Rectal smooth muscle tissue (tissue), 1 donor: ENCODE results near the gene CSKMT.
"Not testable (repeated sequence)": the region's sequence is repeated elsewhere in the genome, so short reads cannot be mapped to it uniquely, and the experiment has no call there.

Source experiments
- H3K27ac ChIP-seq: one replicate; pipeline ENCODE4 v1.7.0; 2013; ENCODE audit warnings: low read depth, low read length, inconsistent platforms
- H3K27me3 ChIP-seq: one replicate; pipeline ENCODE4 v1.7.0; 2013; ENCODE audit warnings: low read length; ENCODE audit not compliant: control insufficient read depth, insufficient read depth
- H3K36me3 ChIP-seq: one replicate; pipeline ENCODE4 v1.7.0; 2013; ENCODE audit warnings: low read length; ENCODE audit not compliant: control insufficient read depth, insufficient read depth
- H3K4me1 ChIP-seq: one replicate; pipeline ENCODE4 v1.7.0; 2013; ENCODE audit warnings: low read length; ENCODE audit not compliant: control insufficient read depth, insufficient read depth
- H3K4me3 ChIP-seq: one replicate; pipeline ENCODE4 v1.7.0; 2013; ENCODE audit warnings: low read length
- H3K9ac ChIP-seq: one replicate; pipeline ENCODE4 v1.7.0; 2013; ENCODE audit warnings: low read length

The CSKMT gene

GRCh38 chr11:62646825-62647608, 18.1 kb upstream of the CSKMT start:
- Histone ChIP-seq H3K36me3 (peaks cover 21% of the 10 kb centered on the region), H3K27ac (peak overlapping the region; percentile 64), H3K4me1 (peaks cover 12% of the 10 kb centered on the region), H3K27me3 (no peaks in the 10 kb centered on the region), H3K4me3 (peak overlapping the region; percentile 48), H3K9ac (no peak overlapping the region)

GRCh38 chr11:62647609-62648005, 17.5 kb upstream of the CSKMT start:
- Histone ChIP-seq H3K27ac (no peak overlapping the region), H3K9ac (no peak overlapping the region), H3K4me1 (peaks cover 16% of the 10 kb centered on the region), H3K27me3 (no peaks in the 10 kb centered on the region), H3K4me3 (no peak overlapping the region), H3K36me3 (peaks cover 21% of the 10 kb centered on the region)

DNA sequence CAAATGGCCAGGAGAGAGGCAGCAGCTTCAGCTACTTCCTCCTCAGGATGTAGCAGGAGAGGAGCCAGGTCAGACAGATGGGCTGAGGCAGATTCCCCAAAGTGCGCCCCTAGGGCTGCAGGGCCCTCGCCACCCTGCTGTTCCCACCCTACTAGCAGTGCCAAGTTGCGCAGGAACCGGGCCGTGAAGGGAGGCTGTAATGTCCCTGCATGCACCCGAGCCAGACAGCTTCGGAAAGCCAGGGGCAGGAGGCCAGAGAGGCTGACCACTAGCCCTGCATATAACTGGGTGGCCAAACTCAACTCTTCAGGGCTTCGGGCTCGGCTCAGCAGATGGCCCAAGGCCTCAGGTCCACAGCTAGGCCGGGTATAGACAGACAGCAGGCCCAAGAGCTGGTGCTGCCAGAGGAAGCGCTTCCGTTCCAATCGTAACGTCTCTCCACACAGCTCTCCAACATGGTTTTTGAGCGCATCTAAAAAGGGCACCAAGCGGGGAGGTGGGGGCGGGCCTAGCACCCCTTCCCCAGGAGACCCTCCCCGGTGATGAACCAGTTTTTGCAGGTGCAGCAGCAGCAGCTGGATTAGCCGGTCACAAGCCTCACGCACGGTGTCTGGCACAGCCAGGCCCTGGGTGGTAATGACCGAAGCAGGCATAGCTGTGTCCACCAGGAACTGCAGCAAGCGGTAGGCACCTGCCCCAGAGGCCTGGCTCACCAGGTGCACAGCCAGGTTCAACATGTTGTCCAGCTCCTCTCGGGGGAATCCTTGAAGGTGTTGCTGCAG, 16.7 kb upstream of the CSKMT start:
- Histone ChIP-seq H3K4me1 (peaks cover 18% of the 10 kb centered on the region), H3K36me3 (peaks cover 21% of the 10 kb centered on the region), H3K9ac (no peak overlapping the region), H3K27ac (no peak overlapping the region), H3K4me3 (no peak overlapping the region), H3K27me3 (no peaks in the 10 kb centered on the region)

- Histone ChIP-seq H3K4me1 (peaks cover 18% of the 10 kb centered on the region), H3K9ac (no peak overlapping the region)
Measured at GRCh38 chr11:62648967-62649364, 16.1 kb upstream of the CSKMT start.

DNA sequence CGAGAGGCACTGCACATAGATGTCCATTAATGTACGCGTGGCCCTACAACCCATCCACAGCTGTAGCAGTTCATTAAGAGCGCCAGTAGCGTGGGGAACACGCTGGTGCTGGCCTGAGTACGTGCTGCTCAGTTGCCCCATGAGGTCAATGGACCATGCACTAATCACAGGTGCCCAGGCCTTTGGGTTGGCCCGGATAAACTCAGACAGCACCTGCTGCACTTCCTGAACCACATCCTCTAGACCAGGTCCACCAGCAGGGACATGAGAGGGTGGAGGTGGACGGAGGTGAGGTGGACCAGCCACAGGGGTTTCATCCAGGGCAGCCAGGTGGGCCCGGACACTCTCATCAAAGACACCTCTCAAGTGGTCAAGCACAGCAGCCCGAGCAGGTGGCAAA, 15.6 kb upstream of the CSKMT start:
- H3K9ac ChIP-seq, result no peak overlapping the region
- peaks cover 21% of the 10 kb centered on the region for H3K36me3 ChIP-seq
- no peaks in the 10 kb centered on the region for H3K27me3 ChIP-seq
- H3K4me3 ChIP-seq, result no peak overlapping the region
- H3K27ac ChIP-seq, result no peak overlapping the region
- peaks cover 18% of the 10 kb centered on the region for H3K4me1 ChIP-seq

More at GRCh38 chr11:62648967-62649364, 16.1 kb upstream of the CSKMT start:
- H3K4me3 ChIP-seq, result no peak overlapping the region
- no peak overlapping the region for H3K27ac ChIP-seq
- H3K27me3 ChIP-seq, result no peaks in the 10 kb centered on the region
- H3K36me3 ChIP-seq, result peaks cover 21% of the 10 kb centered on the region

- Histone ChIP-seq H3K36me3 (peaks cover 21% of the 10 kb centered on the region), H3K4me1 (peaks cover 14% of the 10 kb centered on the region)
- H3K27me3 ChIP-seq, H3K9ac ChIP-seq, H3K4me3 ChIP-seq, H3K27ac ChIP-seq: not testable (repeated sequence)
Measured at GRCh38 chr11:62650283-62650682, 14.8 kb upstream of the CSKMT start.

- Histone ChIP-seq H3K9ac (peak overlapping the region; percentile 67), H3K4me1 (peaks cover 6% of the 10 kb centered on the region), H3K27me3 (no peaks in the 10 kb centered on the region), H3K4me3 (peak overlapping the region; percentile 65), H3K27ac (peak overlapping the region; percentile 81), H3K36me3 (peaks cover 21% of the 10 kb centered on the region)
Measured at GRCh38 chr11:62652161-62653006, 12.7 kb upstream of the CSKMT start.

DNA sequence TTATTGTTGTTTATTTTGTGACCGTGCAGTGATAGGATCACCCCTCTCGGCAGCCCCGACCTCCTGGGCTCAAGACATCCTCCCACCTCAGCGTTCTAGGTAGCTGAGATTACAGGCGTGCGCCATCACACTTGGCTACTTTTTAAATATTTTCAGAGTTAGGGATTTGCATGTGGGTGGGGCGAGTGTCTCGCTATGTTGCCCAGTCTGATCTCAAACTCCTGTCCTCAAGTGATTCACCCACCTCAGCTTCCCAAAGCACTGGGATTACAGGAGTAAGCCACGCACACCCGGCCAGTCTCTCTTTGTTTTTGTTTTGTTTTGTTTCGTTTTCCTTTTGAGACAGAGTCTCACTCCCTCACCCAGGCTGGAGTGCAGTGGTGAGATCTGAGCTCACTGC, 10.8 kb upstream of the CSKMT start:
- Histone ChIP-seq H3K36me3 (peaks cover 5% of the 10 kb centered on the region), H3K27me3 (no peaks in the 10 kb centered on the region), H3K9ac (no peak overlapping the region), H3K4me3 (no peak overlapping the region), H3K27ac (no peak overlapping the region), H3K4me1 (peaks cover 6% of the 10 kb centered on the region)

DNA sequence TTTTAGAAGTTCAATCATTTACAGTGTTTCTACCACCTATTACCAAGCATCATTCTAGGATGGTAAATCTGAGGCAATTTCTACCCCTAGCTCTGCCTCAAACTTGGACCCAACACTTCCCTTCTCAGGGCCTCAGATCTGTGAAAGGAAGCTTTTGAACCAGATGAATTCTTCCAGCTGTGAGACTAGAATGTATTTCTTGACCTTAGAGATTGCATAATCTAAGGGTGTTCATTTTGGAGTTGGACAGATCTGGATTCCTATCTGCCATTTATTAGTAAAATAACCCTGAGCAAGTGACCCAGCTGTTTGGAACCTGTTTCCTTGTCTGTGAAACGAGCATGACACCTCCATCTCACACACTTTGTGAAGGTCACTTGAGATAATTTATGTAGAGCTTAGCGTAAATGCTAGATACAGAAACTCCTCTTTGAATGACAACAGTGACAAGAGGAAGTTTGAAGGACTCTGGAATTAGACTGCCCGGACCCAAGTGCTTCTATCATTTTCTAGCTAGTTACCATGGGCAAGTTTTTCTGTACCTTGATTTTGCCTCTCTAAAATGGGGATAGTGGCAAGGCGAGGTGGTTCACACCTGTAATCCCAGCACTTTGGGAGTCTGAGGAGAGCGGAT, 8.2 kb upstream of the CSKMT start:
- H3K36me3 ChIP-seq, result no peaks in the 10 kb centered on the region
- H3K4me1 ChIP-seq, result peaks cover 6% of the 10 kb centered on the region
- H3K4me3 ChIP-seq, result no peak overlapping the region
- H3K9ac ChIP-seq, result no peak overlapping the region
- no peaks in the 10 kb centered on the region for H3K27me3 ChIP-seq
- no peak overlapping the region for H3K27ac ChIP-seq

DNA sequence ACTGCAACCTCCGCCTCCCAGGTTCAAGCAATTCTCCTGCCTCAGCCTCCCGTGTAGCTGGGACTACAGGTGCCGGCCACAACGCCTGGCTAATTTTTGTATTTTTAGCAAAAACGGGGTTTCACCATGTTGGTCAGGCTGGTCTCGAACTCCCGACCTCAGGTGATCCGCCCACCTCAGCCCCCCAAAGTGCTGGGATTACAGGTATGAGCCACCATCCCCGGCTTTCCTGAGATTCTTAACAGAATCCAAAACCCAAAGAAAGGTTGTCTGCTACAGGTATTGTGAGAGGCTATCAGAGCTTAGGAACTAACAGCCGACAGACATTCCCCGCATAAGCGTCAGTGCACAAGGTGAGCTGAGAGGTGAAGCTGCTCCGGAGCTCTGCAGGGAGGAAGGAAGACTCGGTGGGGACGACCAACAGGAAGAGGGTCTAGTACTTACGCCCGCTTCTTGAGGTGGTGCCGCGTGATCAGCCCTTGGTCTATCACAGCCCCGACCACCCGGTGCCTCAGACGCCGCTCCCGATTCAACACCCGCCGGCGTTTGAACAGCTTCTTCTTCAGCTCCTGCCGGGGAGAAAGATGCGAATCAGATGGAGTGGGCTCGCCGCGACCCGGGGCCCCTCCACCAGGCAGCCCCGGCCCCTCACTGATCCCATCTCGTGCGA, 572 bp upstream of the CSKMT start:
- Histone ChIP-seq H3K4me1 (peaks cover 17% of the 10 kb centered on the region), H3K4me3 (peak overlapping the region; percentile 86), H3K9ac (peak overlapping the region; percentile 42), H3K27ac (peak overlapping the region; percentile 89), H3K27me3 (no peaks in the 10 kb centered on the region), H3K36me3 (peaks cover 11% of the 10 kb centered on the region)

DNA sequence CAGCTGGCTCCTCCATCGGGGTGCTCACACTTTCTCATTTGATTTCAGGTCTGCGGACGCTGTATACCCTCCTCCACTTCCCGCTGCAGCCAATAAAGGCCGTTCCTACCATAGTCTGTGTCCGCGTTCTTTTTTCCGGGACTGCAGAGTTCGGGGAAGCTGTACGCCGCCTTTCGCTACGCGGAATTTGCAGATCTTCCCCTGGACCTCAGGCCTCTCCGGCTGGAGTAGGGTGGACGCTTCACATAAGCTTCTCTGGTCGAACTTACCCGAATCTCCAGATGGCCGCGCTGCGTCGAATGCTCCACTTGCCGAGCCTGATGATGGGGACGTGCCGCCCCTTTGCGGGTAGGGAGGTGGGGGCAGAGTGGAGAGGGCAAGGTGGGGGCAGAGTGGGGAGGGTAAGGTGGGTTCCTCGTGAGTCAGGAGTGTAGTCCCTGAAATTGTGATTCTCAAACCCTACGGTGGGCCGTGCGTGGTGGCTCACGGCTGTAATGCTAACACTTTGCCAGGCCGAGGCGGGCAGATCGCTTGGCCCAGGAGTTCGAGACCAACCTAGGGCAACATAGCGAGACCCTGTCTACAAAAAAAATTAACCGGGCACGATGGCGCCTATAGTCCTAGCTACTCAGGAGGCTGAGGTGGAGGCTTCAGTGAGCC, 617 bp downstream of the CSKMT start:
- H3K27me3 ChIP-seq, result no peaks in the 10 kb centered on the region
- H3K4me3 ChIP-seq, result peak overlapping the region; percentile 94
- H3K36me3 ChIP-seq, result peaks cover 11% of the 10 kb centered on the region
- peak overlapping the region; percentile 89 for H3K27ac ChIP-seq
- peaks cover 17% of the 10 kb centered on the region for H3K4me1 ChIP-seq
- H3K9ac ChIP-seq, result peak overlapping the region; percentile 76
